Right hindlimb (tissue), 1 donor: ENCODE measurements around the gene PIP.
"Not testable (repeated sequence)": the region's sequence is repeated elsewhere in the genome, so short reads cannot be mapped to it uniquely, and the experiment has no call there.

ENCODE experiments used
- DNase-seq: peaks from one replicate; pipeline ENCODE4 v3.0.0-alpha.2; 2018

Gene PIP

GRCh38 chr7:143180771-143181170 lies 48.9 kb downstream of the PIP start:
- DNase-seq = not testable (repeated sequence)

DNA sequence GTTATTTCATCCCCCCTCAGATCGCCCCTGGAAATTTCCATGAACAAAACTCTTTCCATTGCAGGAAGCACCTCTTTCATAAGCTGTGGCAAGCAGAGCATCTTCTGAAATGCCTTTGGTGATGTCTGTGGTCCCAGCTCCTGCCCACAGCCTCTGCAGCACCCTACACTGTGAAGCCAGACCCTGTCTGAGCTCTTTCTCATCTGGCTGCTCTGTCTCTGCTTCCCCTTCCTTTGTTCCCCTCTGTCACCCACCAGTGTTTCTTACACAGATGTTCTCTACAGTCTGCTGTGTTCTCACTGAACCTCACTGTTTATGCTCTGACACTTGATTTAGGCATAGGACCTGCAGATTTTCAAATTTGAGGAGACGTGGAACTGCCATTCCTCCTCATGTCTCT lies 49.5 kb downstream of the PIP start:
- DNase-seq = no peak

DNA sequence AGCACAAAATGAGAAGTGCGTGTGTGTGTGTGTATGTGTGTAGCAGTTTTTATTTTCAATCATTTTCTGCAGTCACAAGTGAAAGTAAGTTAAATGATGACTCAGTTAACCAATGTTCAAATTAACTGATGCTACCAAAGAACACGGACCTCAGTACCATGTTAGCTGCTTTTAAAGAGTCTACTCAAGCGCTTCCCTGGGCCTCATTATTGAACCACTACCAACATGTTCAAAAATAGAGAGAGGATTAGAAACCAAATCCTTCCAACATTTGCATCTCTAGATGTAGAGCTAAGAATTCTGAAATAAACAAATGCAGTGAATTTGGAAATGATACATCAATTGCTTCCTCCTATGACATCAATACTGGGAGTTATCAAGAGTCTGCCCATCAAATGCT lies 51.1 kb downstream of the PIP start, which contains the start of gene TAS2R39:
TAS2R39 (plus strand) TSS at position 396 of the 400 bp plus-strand sequence; CDS start at position 396, 0 bp downstream.
- DNase-seq = no peak

DNA sequence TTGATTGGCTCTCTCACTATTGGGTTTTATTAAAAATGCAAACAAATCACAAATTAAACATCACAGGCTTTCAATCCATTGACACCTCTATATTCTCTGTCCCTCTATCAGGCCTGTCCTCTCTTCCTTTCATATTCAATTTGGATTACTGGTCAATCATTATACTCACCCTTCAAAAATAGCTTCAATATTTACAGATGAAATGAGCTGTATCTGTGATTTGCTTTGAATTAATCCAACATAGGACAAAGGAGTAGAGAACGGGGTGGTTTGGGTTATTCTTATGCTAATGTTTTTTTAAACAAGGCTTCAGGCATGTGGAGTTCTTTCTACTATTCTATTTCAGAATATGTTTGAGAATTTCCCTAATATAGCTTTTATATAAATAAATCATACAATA lies 53.7 kb downstream of the PIP start:
- no peak for DNase-seq

GRCh38 chr7:143188994-143189393 lies 57.1 kb downstream of the PIP start:
- DNase-seq = no peak
